IMR-90 (cell line): ENCODE results near the gene FAM124A.

Experiments
- BHLHE40 ChIP-seq: fragments of 150-350 bp; IDR thresholded peaks from 2 replicates; pipeline ENCODE4 v1.6.1; 2016; ENCODE audit warnings: mild to moderate bottlenecking, low read depth, low read length
- CHD1 ChIP-seq: IDR thresholded peaks from 2 replicates; pipeline ENCODE4 v1.6.1; 2012; ENCODE audit warnings: low read depth, low read length, improper control_type of control experiment
- FOS ChIP-seq: fragments of 150-350 bp; IDR thresholded peaks from 2 replicates; pipeline ENCODE4 v1.6.1; 2016; ENCODE audit warnings: low read depth, low read length
- MAFK ChIP-seq: IDR thresholded peaks from 2 replicates; pipeline ENCODE4 v1.6.1; 2012; ENCODE audit warnings: low read depth, low read length, improper control_type of control experiment
- MXI1 ChIP-seq: IDR thresholded peaks from 2 replicates; pipeline ENCODE4 v1.6.1; 2012; ENCODE audit warnings: low read depth, mild to moderate bottlenecking, low read length, moderate library complexity, borderline replicate concordance
- POLR2A ChIP-seq: IDR thresholded peaks from 2 replicates; pipeline ENCODE4 v1.6.1; 2012; ENCODE audit warnings: mild to moderate bottlenecking, low read depth, low read length
- RAD21 ChIP-seq: IDR thresholded peaks from 2 replicates; pipeline ENCODE4 v1.6.1; 2012; ENCODE audit warnings: low read length, improper control_type of control experiment
- RCOR1 ChIP-seq: IDR thresholded peaks from 2 replicates; pipeline ENCODE4 v1.6.1; 2012; ENCODE audit warnings: mild to moderate bottlenecking, low read length, improper control_type of control experiment; ENCODE audit not compliant: insufficient replicate concordance
- RFX5 ChIP-seq: IDR thresholded peaks from 2 replicates; pipeline ENCODE4 v1.8.0; 2012; ENCODE audit warnings: low read depth, mild to moderate bottlenecking, low read length, moderate library complexity
- SMC3 ChIP-seq: fragments of 150-350 bp; IDR thresholded peaks from 2 replicates; pipeline ENCODE4 v1.6.1; 2016; ENCODE audit warnings: low read depth, mild to moderate bottlenecking, antibody characterized with exemption, low read length, moderate library complexity
- TF ChIP-seq, protein P1 (sequence below): conservative IDR thresholded peaks from 2 replicates; pipeline ENCODE4 v1.5.1; 2012; ENCODE audit warnings: mild to moderate bottlenecking, low read depth, low read length, improper control_type of control experiment
- TF ChIP-seq, protein P2 (sequence below): fragments of 150-350 bp; IDR thresholded peaks from 2 replicates; pipeline ENCODE4 v1.6.1; 2016; ENCODE audit warnings: low read depth, mild to moderate bottlenecking, low read length, moderate library complexity, borderline replicate concordance
- TF ChIP-seq, protein P3 (sequence below): fragments of 150-350 bp; IDR thresholded peaks from 2 replicates; pipeline ENCODE4 v1.6.1; 2017; ENCODE audit warnings: mild to moderate bottlenecking, antibody characterized with exemption, low read length, low read depth

DNA sequence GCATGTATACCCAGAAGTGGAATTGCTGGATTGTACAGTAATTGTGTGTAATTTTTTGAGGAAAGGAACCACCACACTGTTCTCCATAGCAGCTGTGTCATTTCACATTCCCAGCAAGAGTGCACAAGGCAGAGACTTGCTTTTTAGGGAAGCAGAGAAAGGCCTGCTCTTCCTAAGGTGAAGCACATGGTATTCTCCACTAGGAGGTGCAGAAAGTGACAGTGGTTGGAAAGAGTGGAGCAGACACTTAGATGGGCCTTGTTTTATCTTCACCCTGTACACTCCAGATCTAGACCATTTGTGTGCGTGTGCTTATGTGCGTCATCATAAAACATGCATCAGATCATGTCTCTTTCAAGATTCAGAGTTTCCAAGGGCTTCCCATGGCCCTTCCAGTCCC, 35.0 kb downstream of the FAM124A start:
- TF ChIP-seq, protein P1, sequence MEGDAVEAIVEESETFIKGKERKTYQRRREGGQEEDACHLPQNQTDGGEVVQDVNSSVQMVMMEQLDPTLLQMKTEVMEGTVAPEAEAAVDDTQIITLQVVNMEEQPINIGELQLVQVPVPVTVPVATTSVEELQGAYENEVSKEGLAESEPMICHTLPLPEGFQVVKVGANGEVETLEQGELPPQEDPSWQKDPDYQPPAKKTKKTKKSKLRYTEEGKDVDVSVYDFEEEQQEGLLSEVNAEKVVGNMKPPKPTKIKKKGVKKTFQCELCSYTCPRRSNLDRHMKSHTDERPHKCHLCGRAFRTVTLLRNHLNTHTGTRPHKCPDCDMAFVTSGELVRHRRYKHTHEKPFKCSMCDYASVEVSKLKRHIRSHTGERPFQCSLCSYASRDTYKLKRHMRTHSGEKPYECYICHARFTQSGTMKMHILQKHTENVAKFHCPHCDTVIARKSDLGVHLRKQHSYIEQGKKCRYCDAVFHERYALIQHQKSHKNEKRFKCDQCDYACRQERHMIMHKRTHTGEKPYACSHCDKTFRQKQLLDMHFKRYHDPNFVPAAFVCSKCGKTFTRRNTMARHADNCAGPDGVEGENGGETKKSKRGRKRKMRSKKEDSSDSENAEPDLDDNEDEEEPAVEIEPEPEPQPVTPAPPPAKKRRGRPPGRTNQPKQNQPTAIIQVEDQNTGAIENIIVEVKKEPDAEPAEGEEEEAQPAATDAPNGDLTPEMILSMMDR = no peak
- TF ChIP-seq POLR2A (no peak), RAD21 (no peak), MAFK (no peak), CHD1 (no peak), SMC3 (no peak), RFX5 (no peak), BHLHE40 (no peak), RCOR1 (no peak), FOS (no peak), MXI1 (no peak)
- TF ChIP-seq, protein P2, sequence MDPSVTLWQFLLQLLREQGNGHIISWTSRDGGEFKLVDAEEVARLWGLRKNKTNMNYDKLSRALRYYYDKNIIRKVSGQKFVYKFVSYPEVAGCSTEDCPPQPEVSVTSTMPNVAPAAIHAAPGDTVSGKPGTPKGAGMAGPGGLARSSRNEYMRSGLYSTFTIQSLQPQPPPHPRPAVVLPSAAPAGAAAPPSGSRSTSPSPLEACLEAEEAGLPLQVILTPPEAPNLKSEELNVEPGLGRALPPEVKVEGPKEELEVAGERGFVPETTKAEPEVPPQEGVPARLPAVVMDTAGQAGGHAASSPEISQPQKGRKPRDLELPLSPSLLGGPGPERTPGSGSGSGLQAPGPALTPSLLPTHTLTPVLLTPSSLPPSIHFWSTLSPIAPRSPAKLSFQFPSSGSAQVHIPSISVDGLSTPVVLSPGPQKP = no peak
- TF ChIP-seq, protein P3, sequence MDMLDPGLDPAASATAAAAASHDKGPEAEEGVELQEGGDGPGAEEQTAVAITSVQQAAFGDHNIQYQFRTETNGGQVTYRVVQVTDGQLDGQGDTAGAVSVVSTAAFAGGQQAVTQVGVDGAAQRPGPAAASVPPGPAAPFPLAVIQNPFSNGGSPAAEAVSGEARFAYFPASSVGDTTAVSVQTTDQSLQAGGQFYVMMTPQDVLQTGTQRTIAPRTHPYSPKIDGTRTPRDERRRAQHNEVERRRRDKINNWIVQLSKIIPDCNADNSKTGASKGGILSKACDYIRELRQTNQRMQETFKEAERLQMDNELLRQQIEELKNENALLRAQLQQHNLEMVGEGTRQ = no peak
